Neural cell (in vitro differentiated cells): ENCODE data around the gene DIAPH2. TPM values are rescaled to one million over a fixed set of nuclear protein-coding genes. Genes with fewer than 3 reads are reported as not detected.

Experiments used
- H2AFZ ChIP-seq: fragments of 200-600, 300-800 bp; sonication (generic), shearing (Covaris generic); 2 replicates; pipeline ENCODE4 v1.6.0; 2014; ENCODE audit warnings: low read depth, mild to moderate bottlenecking, antibody characterized with exemption, low read length, moderate library complexity
- H3F3A ChIP-seq: fragments of 200-600 bp; shearing (Covaris generic); 2 replicates; pipeline ENCODE4 v1.6.1; 2016; ENCODE audit warnings: mild to moderate bottlenecking, moderate library complexity, mixed read lengths, antibody characterized with exemption, low read length; ENCODE audit not compliant: insufficient read depth, poor library complexity, severe bottlenecking
- H3K27ac ChIP-seq: fragments of 200-600, 300-800 bp; sonication (generic), shearing (Covaris generic); 2 replicates; pipeline ENCODE4 v1.5.1; 2014; ENCODE audit warnings: mild to moderate bottlenecking, low read length, moderate library complexity
- H3K27me3 ChIP-seq: fragments of 300-800, 200-600 bp; sonication (generic), shearing (Covaris generic); 2 replicates; pipeline ENCODE4 v1.6.0; 2014; ENCODE audit warnings: mild to moderate bottlenecking, low read depth, low read length, moderate library complexity; ENCODE audit not compliant: insufficient read depth
- H3K36me3 ChIP-seq: fragments of 300-800, 200-600 bp; sonication (generic), shearing (Covaris generic); 2 replicates; pipeline ENCODE4 v1.5.1; 2014; ENCODE audit warnings: mild to moderate bottlenecking, antibody characterized with exemption, low read length, moderate library complexity; ENCODE audit not compliant: insufficient read depth
- H3K4me2 ChIP-seq: fragments of 300-800, 200-600 bp; sonication (generic), shearing (Covaris generic); 2 replicates; pipeline ENCODE4 v1.6.0; 2014; ENCODE audit warnings: mild to moderate bottlenecking, low read length
- H3K4me3 ChIP-seq: fragments of 300-800, 200-600 bp; sonication (generic), shearing (Covaris generic); 2 replicates; pipeline ENCODE4 v1.5.1; 2014; ENCODE audit warnings: mild to moderate bottlenecking, low read length, moderate library complexity
- H3K79me2 ChIP-seq: fragments of 200-600 bp; shearing (Covaris generic); replicated peaks from 2 replicates; pipeline ENCODE4 v1.6.0; 2014; ENCODE audit warnings: mild to moderate bottlenecking, low read length, moderate library complexity; ENCODE audit not compliant: insufficient read depth
- H3K9ac ChIP-seq: fragments of 300-800, 200-600 bp; sonication (generic), shearing (Covaris generic); 2 replicates; pipeline ENCODE4 v1.6.1; 2016; ENCODE audit warnings: mild to moderate bottlenecking, low read length, mixed read lengths
- H3K9me2 ChIP-seq: fragments of 200-600 bp; shearing (Covaris generic); 2 replicates; pipeline ENCODE4 v1.6.1; 2016; ENCODE audit warnings: mild to moderate bottlenecking, low read length, mixed read lengths; ENCODE audit not compliant: insufficient read depth
- H3K9me3 ChIP-seq: fragments of 200-600, 300-800 bp; sonication (generic), shearing (Covaris generic); 2 replicates; pipeline ENCODE4 v1.6.1; 2016; ENCODE audit warnings: mild to moderate bottlenecking, mixed run types, low read length, moderate library complexity, mixed read lengths
- H4K20me1 ChIP-seq: fragments of 200-600 bp; shearing (Covaris generic); 2 replicates; pipeline ENCODE4 v1.6.1; 2016; ENCODE audit warnings: mild to moderate bottlenecking, mixed run types; ENCODE audit not compliant: insufficient read depth
- CTCF ChIP-seq: fragments of 450-650 bp; IDR thresholded peaks from 2 replicates; pipeline ENCODE4 v1.5.1; 2014; ENCODE audit warnings: antibody characterized with exemption, mild to moderate bottlenecking, moderate library complexity; ENCODE audit not compliant: poor library complexity, severe bottlenecking
- EP300 ChIP-seq: fragments of 450-650 bp; conservative IDR thresholded peaks from 2 replicates; pipeline ENCODE4 v1.6.1; 2014; ENCODE audit warnings: antibody characterized with exemption, mild to moderate bottlenecking, moderate library complexity; ENCODE audit not compliant: poor library complexity, severe bottlenecking
- EZH2 ChIP-seq: fragments of 200-600, 300-800 bp; shearing (Covaris generic), sonication (generic); IDR thresholded peaks from 2 replicates; pipeline ENCODE4 v1.6.1; 2014; ENCODE audit warnings: antibody characterized with exemption, low read length, borderline replicate concordance, mild to moderate bottlenecking; ENCODE audit not compliant: insufficient read depth, poor library complexity, severe bottlenecking
- MXI1 ChIP-seq: fragments of 450-650 bp; conservative IDR thresholded peaks from 2 replicates; pipeline ENCODE4 v1.6.1; 2014; ENCODE audit warnings: antibody characterized with exemption, mild to moderate bottlenecking; ENCODE audit not compliant: poor library complexity, severe bottlenecking
- POLR2AphosphoS5 ChIP-seq: IDR thresholded peaks from 2 replicates; pipeline ENCODE4 v1.6.1; 2012
- RAD21 ChIP-seq: fragments of 450-650 bp; conservative IDR thresholded peaks from 2 replicates; pipeline ENCODE4 v1.6.1; 2014; ENCODE audit warnings: antibody characterized with exemption, mild to moderate bottlenecking, moderate library complexity
- REST ChIP-seq: IDR thresholded peaks from 2 replicates; pipeline ENCODE4 v1.6.1; 2012; ENCODE audit warnings: borderline replicate concordance
- SMC3 ChIP-seq: fragments of 450-650 bp; conservative IDR thresholded peaks from 2 replicates; pipeline ENCODE4 v1.6.1; 2014; ENCODE audit warnings: antibody characterized with exemption, mild to moderate bottlenecking, moderate library complexity; ENCODE audit not compliant: poor library complexity
- TAF1 ChIP-seq: IDR thresholded peaks from 2 replicates; pipeline ENCODE4 v1.6.1; 2012; ENCODE audit warnings: low read depth
- polyA plus RNA-seq: library from polyadenylated mRNA; depleted of rRNA; stranded (reverse); fragments of >200 nt; gene quantifications from 2 replicates; pipeline ENCODE4 v1.2.3, GENCODE V29; 2014

Gene DIAPH2
- polyA plus RNA-seq, 1 donor from 2014 or later, result 0.07 TPM

GRCh38 chrX:97026406-97026805, 341.8 kb downstream of the DIAPH2 start:
- Histone ChIP-seq H3K79me2 (no peaks in the 10 kb centered on the region), H3K9me3 (no peaks in the 10 kb centered on the region), H4K20me1 (no peaks in the 10 kb centered on the region), H3K9ac (no peak overlapping the region), H3K4me3 (no peak overlapping the region), H3K4me2 (no peak overlapping the region), H3K27ac (no peak overlapping the region), H3K36me3 (no peaks in the 10 kb centered on the region), H2AFZ (no peak overlapping the region), H3K27me3 (no peaks in the 10 kb centered on the region), H3K9me2 (no peaks in the 10 kb centered on the region), H3F3A (no peaks in the 10 kb centered on the region)
- TF ChIP-seq RAD21, result peak; percentile 42
- no peak for TF ChIP-seq MXI1

GRCh38 chrX:97027384-97027922, 342.8 kb downstream of the DIAPH2 start:
- TF ChIP-seq TAF1 (no peak), CTCF (no peak), EP300 (no peak), REST (no peak), POLR2AphosphoS5 (no peak), MXI1 (no peak), SMC3 (no peak), EZH2 (no peak), RAD21 (no peak)
- no peaks in the 10 kb centered on the region for H3K9me2 ChIP-seq
- no peak overlapping the region for H2AFZ ChIP-seq
- no peaks in the 10 kb centered on the region for H3K9me3 ChIP-seq
- no peak overlapping the region for H3K4me2 ChIP-seq
- no peak overlapping the region for H3K9ac ChIP-seq
- H3F3A ChIP-seq, result no peaks in the 10 kb centered on the region
- no peak overlapping the region for H3K4me3 ChIP-seq
- H3K79me2 ChIP-seq, result no peaks in the 10 kb centered on the region
- no peaks in the 10 kb centered on the region for H3K27me3 ChIP-seq
- H4K20me1 ChIP-seq, result no peaks in the 10 kb centered on the region
- H3K36me3 ChIP-seq, result no peaks in the 10 kb centered on the region
- H3K27ac ChIP-seq, result no peak overlapping the region

GRCh38 chrX:97030463-97030862, 345.8 kb downstream of the DIAPH2 start:
- Histone ChIP-seq H3K9me3 (no peaks in the 10 kb centered on the region), H3K4me3 (no peak overlapping the region), H3K79me2 (no peaks in the 10 kb centered on the region), H3K9me2 (no peaks in the 10 kb centered on the region), H3K9ac (no peak overlapping the region), H3K4me2 (no peak overlapping the region), H3K27me3 (no peaks in the 10 kb centered on the region), H2AFZ (no peak overlapping the region), H3K36me3 (no peaks in the 10 kb centered on the region), H3F3A (no peaks in the 10 kb centered on the region), H3K27ac (no peak overlapping the region), H4K20me1 (no peaks in the 10 kb centered on the region)
- TF ChIP-seq REST (no peak), EZH2 (no peak), MXI1 (no peak), CTCF (no peak), TAF1 (no peak), EP300 (no peak), POLR2AphosphoS5 (no peak), RAD21 (no peak), SMC3 (no peak)
